K562 (cell line): ENCODE data around the gene WDR46. TPM values are rescaled to one million over a fixed set of nuclear protein-coding genes. Genes with fewer than 3 reads are reported as not detected.
A peak's percentile ranks its signal among the peaks of the same experiment; 100 is the strongest.

Source experiments
- ATAC-seq: fragments of 200-7000 bp; cut with Tn5 transposase; 3 replicates; pipeline ENCODE4 v1.9.1; 2020; ENCODE audit warnings: moderate library complexity
- BruUV-seq: library from RNA; stranded (reverse); fragments of 400-500 nt; replicated peaks from 2 replicates; lab custom pipeline; 2021; lab: Mats Ljungman, UMichigan
- CTCF ChIA-PET: fragments of 300-600 bp; formaldehyde crosslinking; extraction: SDS; loops from one replicate; lab custom pipeline; 2021; ENCODE audit warnings: low intra/inter-chr PET ratio; lab: Yijun Ruan, JAX
- POLR2A ChIA-PET: fragments of 300-600, 350-650 bp; sonication (Branson Sonifier 250); formaldehyde crosslinking; extraction: SDS; loops from one replicate; lab custom pipeline; 2021; ENCODE audit warnings: antibody characterized with exemption, inconsistent platforms; lab: Yijun Ruan, JAX
- DNase-seq, 4 experiments: peaks; one replicate each; pipeline versions ENCODE4 v3.0.0 to v3.0.0-alpha.2; 2011 to 2018; ENCODE audit warnings: low spot score in 3 of 4, mixed read lengths in 3 of 4; ENCODE audit errors: extremely low read depth in 1 of 4
- FAIRE-seq: peaks from 2 replicates; lab custom pipeline; 2011; peaks lifted over from hg19 to GRCh38; lab: Jason Lieb, UNC
- H2AFZ ChIP-seq: 2 replicates; pipeline ENCODE4 v1.6.0; 2011; ENCODE audit warnings: low read depth, low read length, control low read depth, inconsistent platforms
- H3K27ac ChIP-seq: fragments of 200-600 bp; 3 replicates; pipeline ENCODE4 v1.8.0; 2011; ENCODE audit warnings: low read depth, mild to moderate bottlenecking, control low read depth, inconsistent platforms, low read length, moderate library complexity, mixed read lengths; ENCODE audit errors: extremely low read depth
- H3K27me3 ChIP-seq, 2 experiments: fragments of 300-600 bp in 1 of 2; 2 replicates in 1 of 2; 3 replicates in 1 of 2; pipeline versions ENCODE4 v1.6.0 to v1.8.0; 2011; ENCODE audit warnings: inconsistent platforms in 2 of 2, low read length in 2 of 2, mild to moderate bottlenecking in 1 of 2, mixed read lengths in 1 of 2, moderate library complexity in 1 of 2; ENCODE audit not compliant: control insufficient read depth in 2 of 2, insufficient read depth in 2 of 2
- H3K36me3 ChIP-seq: fragments of 300-600 bp; 3 replicates; pipeline ENCODE4 v1.8.0; 2011; ENCODE audit warnings: mild to moderate bottlenecking, low read length, inconsistent platforms; ENCODE audit not compliant: control insufficient read depth, insufficient read depth
- H3K4me1 ChIP-seq, 2 experiments: fragments of 200-600 bp in 1 of 2; replicated peaks in 1 of 2; 2 replicates in 1 of 2; 3 replicates in 1 of 2; pipeline versions ENCODE4 v1.5.1 to v1.8.0; 2011; ENCODE audit warnings: inconsistent platforms in 2 of 2, low read length in 2 of 2, mild to moderate bottlenecking in 1 of 2, mixed read lengths in 1 of 2, moderate library complexity in 1 of 2; ENCODE audit not compliant: control insufficient read depth in 2 of 2, insufficient read depth in 2 of 2
- H3K4me2 ChIP-seq: 2 replicates; pipeline ENCODE4 v1.6.1; 2011; ENCODE audit warnings: low read length, control low read depth, inconsistent platforms, mixed read lengths; ENCODE audit not compliant: insufficient read depth
- H3K4me3 ChIP-seq: fragments of 200-600 bp; sonication (generic), shearing (Covaris generic); 2 replicates; pipeline ENCODE4 v1.5.1; 2016; ENCODE audit warnings: control low read depth, inconsistent platforms
- H3K79me2 ChIP-seq: fragments of 200-600 bp; 3 replicates; pipeline ENCODE4 v1.8.0; 2011; ENCODE audit warnings: low read length, inconsistent platforms; ENCODE audit not compliant: control insufficient read depth, insufficient read depth
- H3K9ac ChIP-seq, 2 experiments: 2 replicates each; pipeline versions ENCODE4 v1.6.0 to v1.6.1; 2011; ENCODE audit warnings: low read depth in 2 of 2, low read length in 2 of 2, control low read depth in 1 of 2, inconsistent platforms in 1 of 2, mild to moderate bottlenecking in 1 of 2, mixed read lengths in 1 of 2; ENCODE audit not compliant: insufficient read depth in 1 of 2
- H3K9me1 ChIP-seq: one replicate; pipeline ENCODE4 v1.6.0; 2011; ENCODE audit warnings: inconsistent platforms, mild to moderate bottlenecking, low read length, moderate library complexity; ENCODE audit not compliant: control insufficient read depth, insufficient read depth
- H3K9me3 ChIP-seq: replicated peaks from 2 replicates; pipeline ENCODE4 v1.5.1; 2011; ENCODE audit warnings: low read depth, low read length, inconsistent platforms; ENCODE audit not compliant: control insufficient read depth, insufficient read depth
- H4K20me1 ChIP-seq: replicated peaks from 2 replicates; pipeline ENCODE4 v1.6.1; 2011; ENCODE audit warnings: low read length, inconsistent platforms, mixed read lengths; ENCODE audit not compliant: control insufficient read depth, insufficient read depth
- CCAR2 ChIP-seq: fragments of 200-400 bp; formaldehyde crosslinking; IDR thresholded peaks from 2 replicates; pipeline ENCODE4 v1.6.1; 2017; ENCODE audit warnings: mild to moderate bottlenecking, low read depth, low read length
- CREB1 ChIP-seq, 2 experiments: sonication (generic) in 1 of 2; formaldehyde crosslinking in 1 of 2; IDR thresholded peaks; 2 replicates each; pipeline versions ENCODE4 v1.6.1 to v1.8.0; 2012 to 2022; ENCODE audit warnings: inconsistent platforms in 1 of 2, mild to moderate bottlenecking in 1 of 2, missing genetic modification reagents in 1 of 2, moderate library complexity in 1 of 2
- ELF4 ChIP-seq: fragments of 450-650 bp; formaldehyde crosslinking; IDR thresholded peaks from 2 replicates; pipeline ENCODE4 v1.4.0; 2022; ENCODE audit warnings: missing genetic modification characterization
- ERF ChIP-seq: fragments of 450-650 bp; formaldehyde crosslinking; IDR thresholded peaks from 2 replicates; pipeline ENCODE4 v1.4.0; 2020; ENCODE audit warnings: mild to moderate bottlenecking, mixed read lengths
- MTA2 ChIP-seq: fragments of 450-650 bp; IDR thresholded peaks from 2 replicates; pipeline ENCODE4 v1.6.1; 2016; ENCODE audit warnings: low read depth
- NFXL1 ChIP-seq: fragments of 450-650 bp; formaldehyde crosslinking; IDR thresholded peaks from 2 replicates; pipeline ENCODE4 v1.4.0; 2021; ENCODE audit warnings: mild to moderate bottlenecking
- PHB2 ChIP-seq: fragments of 450-650 bp; IDR thresholded peaks from 2 replicates; pipeline ENCODE4 v1.6.1; 2017; ENCODE audit warnings: low read depth
- PRDM10 ChIP-seq: fragments of 450-650 bp; IDR thresholded peaks from 2 replicates; pipeline ENCODE4 v1.6.1; 2018; ENCODE audit not compliant: partially characterized antibody
- ZBTB12 ChIP-seq: fragments of 250-450 bp; sonication (Bioruptor Pico); IDR thresholded peaks from 2 replicates; pipeline ENCODE4 v1.4.0; 2020
- ZBTB43 ChIP-seq: sonication (generic); formaldehyde crosslinking; IDR thresholded peaks from 2 replicates; pipeline ENCODE4 v1.8.0; 2023; ENCODE audit warnings: mild to moderate bottlenecking, missing genetic modification reagents
- ZFP91 ChIP-seq: sonication (generic); formaldehyde crosslinking; IDR thresholded peaks from 2 replicates; pipeline ENCODE4 v1.8.0; 2022; ENCODE audit warnings: mild to moderate bottlenecking, missing genetic modification reagents
- ZNF165 ChIP-seq: fragments of 250-450 bp; sonication (Bioruptor Pico); IDR thresholded peaks from 2 replicates; pipeline ENCODE4 v1.4.0; 2020; ENCODE audit warnings: borderline replicate concordance
- WGBS: fragments of 100-300 bp; shearing (Covaris generic); methylation state at CpG from one replicate; pipeline ENCODE4 v1.1.6; 2016; ENCODE audit warnings: low coverage, mixed read lengths; ENCODE audit not compliant: insufficient coverage; ENCODE audit errors: missing lambda C conversion rate; 5-methylcytosine and 5-hydroxymethylcytosine counted together
- in situ Hi-C: fragments of 300-500 bp; cut with MboI; formaldehyde crosslinking; loops from 4 replicates; pipeline ENCODE4 v1.15.0; 2018; ENCODE audit warnings: inconsistent platforms, mixed read lengths
- intact Hi-C: fragments of 100-400 bp; cut with micrococcal nuclease; formaldehyde crosslinking; loops from 2 replicates; pipeline ENCODE4 v1.14.2; 2022
- polyA plus RNA-seq, 8 experiments: library from polyadenylated mRNA; depleted of rRNA in 4 of 8; stranded (reverse) in 5 of 8; unstranded in 3 of 8; fragments of >200 nt; fragmentation: Nextera tagmentation in 2 of 8; fragmentation: Illumina TruSeq in 1 of 8; extraction: Ambion mirVana in 2 of 8; extraction: Trizol in 1 of 8; gene quantifications; 2 replicates each; pipeline versions ENCODE4 v1.2.1 to v1.2.3, GENCODE V29; 2011 to 2014; ENCODE audit warnings: inconsistent platforms in 1 of 8, missing spikeins in 1 of 8
- total RNA-seq, 7 experiments: library from RNA; depleted of rRNA in 6 of 7; stranded (reverse); fragments of >200 nt in 6 of 7; fragmentation: Illumina TruSeq in 2 of 7; extraction: Trizol in 2 of 7; gene quantifications; 2 replicates each; pipeline versions ENCODE4 v1.2.1 to v1.2.3, GENCODE V29; 2011 to 2021; ENCODE audit warnings: low replicate concordance in 1 of 7

WDR46 gene
- total and polyA plus RNA-seq, 9 of the 15 experiments (the other 6 are each of a cell fraction or from before 2014, with no cell fraction given) = 8.9 to 146 (median 93.1) TPM

- Histone ChIP-seq H3K9me3 (no peaks in the 10 kb centered on the region), H2AFZ (peak overlapping the region; percentile 92), H3K9ac (peak overlapping the region; percentile 89 to 90), H3K4me2 (peak overlapping the region; percentile 97), H3K4me3 (peak overlapping the region; percentile 53), H3K27me3 (peaks cover 4 to 6% of the 10 kb centered on the region in 2 experiments; a peak in 2 of 5 replicates), H3K4me1 (peaks cover 22 to 31% of the 10 kb centered on the region in 2 experiments), H3K79me2 (no peaks in the 10 kb centered on the region), H3K36me3 (peaks cover 21% of the 10 kb centered on the region), H3K9me1 (peaks cover 4% of the 10 kb centered on the region), H4K20me1 (no peaks in the 10 kb centered on the region), H3K27ac (peak overlapping the region; percentile 91)
- peak; percentile 5 for ATAC-seq
- WGBS = 20% methylated on average over 15 of the region's 15 CpGs
- intact Hi-C loops = loop anchor here (2.0 kb wide), 1 partner anchor 49 kb away; the partner anchor contains the start of genes RXRB and SLC39A7
- POLR2A ChIA-PET = interaction anchor here (0.6 to 5.2 kb wide), 23 partner anchors 9 to 712 kb away, joined by 3 to 57 read pairs (median 4); partner anchors contain the start of genes B3GALT4, RING1, RPS18 and VPS52
- FAIRE-seq = no peak
- peak in 2 of 4 experiments; percentile 34 for DNase-seq
- BruUV-seq = TSS peak; percentile 88
- in situ Hi-C loops = loop anchor here (5.0 kb wide), 2 partner anchors 133 to 233 kb away; no protein-coding TSS in a partner anchor
- CTCF ChIA-PET = interaction anchor here (2.7 to 3.6 kb wide), 2 partner anchors 89 to 126 kb away, joined by 21 to 24 read pairs; no protein-coding TSS in a partner anchor
- TF ChIP-seq PRDM10 (no peak), ZNF165 (peak; percentile 74; the same call in 1 of the 2 replicates), MTA2 (no peak), CREB1 (IDR thresholded peaks at IDR 0.05) (no peak), CREB1 (CRISPR knock-in tag; IDR thresholded peaks at IDR 0.05) (no peak), ERF (CRISPR knock-in tag) (peak; percentile 48; the same call in 1 of the 2 replicates), PHB2 (0 out of 2 replicates have a peak, but pooled peaks have one; percentile 18), ZBTB43 (no peak), CCAR2 (no peak), ZFP91 (0 out of 2 replicates have a peak, but pooled peaks have one; percentile 47), ELF4 (peak; percentile 37; the same call in 1 of the 2 replicates), NFXL1 (CRISPR knock-in tag) (no peak), ZBTB12 (CRISPR knock-in tag) (no peak)
Measured at GRCh38 chr6:33249732-33250630, 39.1 kb downstream of the WDR46 start.
